GM19240 (cell line): Measurements from ENCODE around the gene REEP6.
A peak's percentile ranks its signal among the peaks of the same experiment; 100 is the strongest.
"Not testable (repeated sequence)": the region's sequence is repeated elsewhere in the genome, so short reads cannot be mapped to it uniquely, and the experiment has no call there.

Source experiments
- DNase-seq: peaks from one replicate; pipeline ENCODE4 v3.0.0; 2011; ENCODE audit warnings: low spot score; ENCODE audit not compliant: insufficient read length

The REEP6 gene

GRCh38 chr19:1505991-1506881 lies 15.3 kb downstream of the REEP6 start:
- no peak for DNase-seq

- DNase-seq, result no peak
These were observed 16.2 kb downstream of the REEP6 start for GRCh38 chr19:1507192-1507660.

- DNase-seq, result peak; percentile 91
These were observed 17.0 kb downstream of the REEP6 start for GRCh38 chr19:1507763-1508506.

GRCh38 chr19:1508507-1508856 lies 17.5 kb downstream of the REEP6 start:
- DNase-seq, result no peak

GRCh38 chr19:1509602-1510441 lies 18.8 kb downstream of the REEP6 start:
- DNase-seq, result no peak

GRCh38 chr19:1510442-1510806 lies 19.4 kb downstream of the REEP6 start:
- DNase-seq, result no peak

GRCh38 chr19:1510807-1511206 lies 19.8 kb downstream of the REEP6 start:
- no peak for DNase-seq

GRCh38 chr19:1511318-1512317 lies 20.6 kb downstream of the REEP6 start:
- no peak for DNase-seq

GRCh38 chr19:1512671-1513498 lies 21.9 kb downstream of the REEP6 start, which contains the start of gene ADAMTSL5:
Gene ADAMTSL5, minus strand, starts transcription at chr19:1513019. Its CDS starts 2,076 bp downstream, at chr19:1510943.
- peak; percentile 64 for DNase-seq

GRCh38 chr19:1513499-1514294 lies 22.7 kb downstream of the REEP6 start:
- DNase-seq, result peak; percentile 41

- no peak for DNase-seq
These were observed 23.3 kb downstream of the REEP6 start for GRCh38 chr19:1514295-1514661.

GRCh38 chr19:1514986-1515721 lies 24.2 kb downstream of the REEP6 start:
- DNase-seq, result no peak

- no peak for DNase-seq
These were observed 25.4 kb downstream of the REEP6 start for GRCh38 chr19:1516395-1516753.

GRCh38 chr19:1518471-1518870 lies 27.5 kb downstream of the REEP6 start:
- DNase-seq, result no peak

GRCh38 chr19:1519802-1520201 lies 28.8 kb downstream of the REEP6 start:
- DNase-seq, result not testable (repeated sequence)

- no peak for DNase-seq
These were observed 29.3 kb downstream of the REEP6 start for GRCh38 chr19:1520203-1520780.

- DNase-seq, result no peak
These were observed 30.7 kb downstream of the REEP6 start for GRCh38 chr19:1521636-1522035.

GRCh38 chr19:1522061-1522460 lies 31.1 kb downstream of the REEP6 start:
- no peak for DNase-seq
